Measurements from ENCODE around the gene AP1G2. TPM values are rescaled to one million over a fixed set of nuclear protein-coding genes. Genes with fewer than 3 reads are reported as not detected.
A peak's percentile ranks its signal among the peaks of the same experiment; 100 is the strongest.

The AP1G2 gene
- polyA plus RNA-seq, 1 of the 3 experiments (the other 2 are of a cell fraction) = 88.3 TPM

DNA sequence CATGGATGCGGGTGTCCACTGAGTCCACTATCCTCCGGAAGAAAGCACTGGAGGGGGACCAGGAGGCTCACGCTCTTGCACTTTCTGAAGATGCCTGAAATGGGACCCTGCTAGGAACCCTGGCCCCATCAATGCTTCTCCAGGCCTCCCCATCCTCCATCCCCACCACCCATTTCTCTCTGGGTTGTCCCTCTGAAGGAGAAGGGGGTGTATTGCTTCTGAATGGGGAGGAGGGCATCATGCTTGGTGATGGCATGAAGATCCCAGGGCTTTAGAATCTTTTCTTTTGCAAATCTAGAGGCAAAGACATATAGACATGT is 11.7 kb upstream of the AP1G2 start:
- H2AFZ ChIP-seq (ENCODE audit: low read depth) = peak overlapping the region; percentile 81; the same call in 1 of the 2 replicates
- H3K4me2 ChIP-seq = peak overlapping the region; percentile 82
- H3K9me3 ChIP-seq = no peaks in the 10 kb centered on the region
- no peaks in the 10 kb centered on the region for H3F3A ChIP-seq (replicated peaks; ENCODE audit: insufficient read depth)
- no peak overlapping the region for H3K9ac ChIP-seq
- CTCF ChIA-PET = interaction anchor here (1.3 to 4.3 kb wide), 5 partner anchors 10 to 53 kb away, joined by 3 to 19 read pairs (median 5); no protein-coding TSS in a partner anchor
- DNase-seq = peak; percentile 65
- no peaks in the 10 kb centered on the region for H3K9me2 ChIP-seq
- TF ChIP-seq RXRA (IDR thresholded peaks at IDR 0.05; ENCODE audit: borderline replicate concordance, low read depth) (no peak), SMC3 (IDR thresholded peaks at IDR 0.05; ENCODE audit: low read depth, low read length) (no peak), POLR2AphosphoS5 (IDR thresholded peaks at IDR 0.05; ENCODE audit: low read depth, low read length) (no peak), NRF1 (IDR thresholded peaks at IDR 0.05; ENCODE audit: low read depth, low read length) (no peak), GATA2 (CRISPR knock-in tag; IDR thresholded peaks at IDR 0.05) (no peak), TEAD4 (IDR thresholded peaks at IDR 0.05; ENCODE audit: borderline replicate concordance, insufficient read depth) (no peak), GABPA (IDR thresholded peaks at IDR 0.05; ENCODE audit: low read depth) (no peak), TAF1 (IDR thresholded peaks at IDR 0.05; ENCODE audit: borderline replicate concordance, low read depth, low read length) (no peak), CHD2 (IDR thresholded peaks at IDR 0.05; ENCODE audit: low read length, partially characterized antibody) (no peak), SIN3A (IDR thresholded peaks at IDR 0.05; ENCODE audit: borderline replicate concordance, low read depth, low read length) (no peak), FOSL2 (IDR thresholded peaks at IDR 0.05; ENCODE audit: borderline replicate concordance, low read depth) (no peak), JUND (IDR thresholded peaks at IDR 0.05) (no peak), MXI1 (IDR thresholded peaks at IDR 0.05; ENCODE audit: low read depth, low read length) (no peak), EP300 (IDR thresholded peaks at IDR 0.05; ENCODE audit: borderline replicate concordance in 1 of 2, low read depth in 1 of 2, low read length in 1 of 2) (no peak), MEF2A (IDR thresholded peaks at IDR 0.05; ENCODE audit: borderline replicate concordance, low read depth) (no peak)
- TF ChIP-seq, protein P1, sequence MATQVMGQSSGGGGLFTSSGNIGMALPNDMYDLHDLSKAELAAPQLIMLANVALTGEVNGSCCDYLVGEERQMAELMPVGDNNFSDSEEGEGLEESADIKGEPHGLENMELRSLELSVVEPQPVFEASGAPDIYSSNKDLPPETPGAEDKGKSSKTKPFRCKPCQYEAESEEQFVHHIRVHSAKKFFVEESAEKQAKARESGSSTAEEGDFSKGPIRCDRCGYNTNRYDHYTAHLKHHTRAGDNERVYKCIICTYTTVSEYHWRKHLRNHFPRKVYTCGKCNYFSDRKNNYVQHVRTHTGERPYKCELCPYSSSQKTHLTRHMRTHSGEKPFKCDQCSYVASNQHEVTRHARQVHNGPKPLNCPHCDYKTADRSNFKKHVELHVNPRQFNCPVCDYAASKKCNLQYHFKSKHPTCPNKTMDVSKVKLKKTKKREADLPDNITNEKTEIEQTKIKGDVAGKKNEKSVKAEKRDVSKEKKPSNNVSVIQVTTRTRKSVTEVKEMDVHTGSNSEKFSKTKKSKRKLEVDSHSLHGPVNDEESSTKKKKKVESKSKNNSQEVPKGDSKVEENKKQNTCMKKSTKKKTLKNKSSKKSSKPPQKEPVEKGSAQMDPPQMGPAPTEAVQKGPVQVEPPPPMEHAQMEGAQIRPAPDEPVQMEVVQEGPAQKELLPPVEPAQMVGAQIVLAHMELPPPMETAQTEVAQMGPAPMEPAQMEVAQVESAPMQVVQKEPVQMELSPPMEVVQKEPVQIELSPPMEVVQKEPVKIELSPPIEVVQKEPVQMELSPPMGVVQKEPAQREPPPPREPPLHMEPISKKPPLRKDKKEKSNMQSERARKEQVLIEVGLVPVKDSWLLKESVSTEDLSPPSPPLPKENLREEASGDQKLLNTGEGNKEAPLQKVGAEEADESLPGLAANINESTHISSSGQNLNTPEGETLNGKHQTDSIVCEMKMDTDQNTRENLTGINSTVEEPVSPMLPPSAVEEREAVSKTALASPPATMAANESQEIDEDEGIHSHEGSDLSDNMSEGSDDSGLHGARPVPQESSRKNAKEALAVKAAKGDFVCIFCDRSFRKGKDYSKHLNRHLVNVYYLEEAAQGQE (IDR thresholded peaks at IDR 0.05; ENCODE audit: low read depth, low read length) = no peak
- TF ChIP-seq, protein P2, sequence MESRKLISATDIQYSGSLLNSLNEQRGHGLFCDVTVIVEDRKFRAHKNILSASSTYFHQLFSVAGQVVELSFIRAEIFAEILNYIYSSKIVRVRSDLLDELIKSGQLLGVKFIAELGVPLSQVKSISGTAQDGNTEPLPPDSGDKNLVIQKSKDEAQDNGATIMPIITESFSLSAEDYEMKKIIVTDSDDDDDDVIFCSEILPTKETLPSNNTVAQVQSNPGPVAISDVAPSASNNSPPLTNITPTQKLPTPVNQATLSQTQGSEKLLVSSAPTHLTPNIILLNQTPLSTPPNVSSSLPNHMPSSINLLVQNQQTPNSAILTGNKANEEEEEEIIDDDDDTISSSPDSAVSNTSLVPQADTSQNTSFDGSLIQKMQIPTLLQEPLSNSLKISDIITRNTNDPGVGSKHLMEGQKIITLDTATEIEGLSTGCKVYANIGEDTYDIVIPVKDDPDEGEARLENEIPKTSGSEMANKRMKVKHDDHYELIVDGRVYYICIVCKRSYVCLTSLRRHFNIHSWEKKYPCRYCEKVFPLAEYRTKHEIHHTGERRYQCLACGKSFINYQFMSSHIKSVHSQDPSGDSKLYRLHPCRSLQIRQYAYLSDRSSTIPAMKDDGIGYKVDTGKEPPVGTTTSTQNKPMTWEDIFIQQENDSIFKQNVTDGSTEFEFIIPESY (IDR thresholded peaks at IDR 0.05; ENCODE audit: borderline replicate concordance, low read depth) = no peak
- TF ChIP-seq, protein P3, sequence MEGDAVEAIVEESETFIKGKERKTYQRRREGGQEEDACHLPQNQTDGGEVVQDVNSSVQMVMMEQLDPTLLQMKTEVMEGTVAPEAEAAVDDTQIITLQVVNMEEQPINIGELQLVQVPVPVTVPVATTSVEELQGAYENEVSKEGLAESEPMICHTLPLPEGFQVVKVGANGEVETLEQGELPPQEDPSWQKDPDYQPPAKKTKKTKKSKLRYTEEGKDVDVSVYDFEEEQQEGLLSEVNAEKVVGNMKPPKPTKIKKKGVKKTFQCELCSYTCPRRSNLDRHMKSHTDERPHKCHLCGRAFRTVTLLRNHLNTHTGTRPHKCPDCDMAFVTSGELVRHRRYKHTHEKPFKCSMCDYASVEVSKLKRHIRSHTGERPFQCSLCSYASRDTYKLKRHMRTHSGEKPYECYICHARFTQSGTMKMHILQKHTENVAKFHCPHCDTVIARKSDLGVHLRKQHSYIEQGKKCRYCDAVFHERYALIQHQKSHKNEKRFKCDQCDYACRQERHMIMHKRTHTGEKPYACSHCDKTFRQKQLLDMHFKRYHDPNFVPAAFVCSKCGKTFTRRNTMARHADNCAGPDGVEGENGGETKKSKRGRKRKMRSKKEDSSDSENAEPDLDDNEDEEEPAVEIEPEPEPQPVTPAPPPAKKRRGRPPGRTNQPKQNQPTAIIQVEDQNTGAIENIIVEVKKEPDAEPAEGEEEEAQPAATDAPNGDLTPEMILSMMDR (IDR thresholded peaks at IDR 0.05) = no peak
- TF ChIP-seq, protein P4, sequence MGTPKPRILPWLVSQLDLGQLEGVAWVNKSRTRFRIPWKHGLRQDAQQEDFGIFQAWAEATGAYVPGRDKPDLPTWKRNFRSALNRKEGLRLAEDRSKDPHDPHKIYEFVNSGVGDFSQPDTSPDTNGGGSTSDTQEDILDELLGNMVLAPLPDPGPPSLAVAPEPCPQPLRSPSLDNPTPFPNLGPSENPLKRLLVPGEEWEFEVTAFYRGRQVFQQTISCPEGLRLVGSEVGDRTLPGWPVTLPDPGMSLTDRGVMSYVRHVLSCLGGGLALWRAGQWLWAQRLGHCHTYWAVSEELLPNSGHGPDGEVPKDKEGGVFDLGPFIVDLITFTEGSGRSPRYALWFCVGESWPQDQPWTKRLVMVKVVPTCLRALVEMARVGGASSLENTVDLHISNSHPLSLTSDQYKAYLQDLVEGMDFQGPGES (IDR thresholded peaks at IDR 0.05; ENCODE audit: low read depth, low read length) = no peak
- TF ChIP-seq, protein P5, sequence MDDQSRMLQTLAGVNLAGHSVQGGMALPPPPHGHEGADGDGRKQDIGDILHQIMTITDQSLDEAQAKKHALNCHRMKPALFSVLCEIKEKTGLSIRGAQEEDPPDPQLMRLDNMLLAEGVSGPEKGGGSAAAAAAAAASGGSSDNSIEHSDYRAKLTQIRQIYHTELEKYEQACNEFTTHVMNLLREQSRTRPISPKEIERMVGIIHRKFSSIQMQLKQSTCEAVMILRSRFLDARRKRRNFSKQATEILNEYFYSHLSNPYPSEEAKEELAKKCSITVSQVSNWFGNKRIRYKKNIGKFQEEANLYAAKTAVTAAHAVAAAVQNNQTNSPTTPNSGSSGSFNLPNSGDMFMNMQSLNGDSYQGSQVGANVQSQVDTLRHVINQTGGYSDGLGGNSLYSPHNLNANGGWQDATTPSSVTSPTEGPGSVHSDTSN (IDR thresholded peaks at IDR 0.05) = no peak
- no peaks in the 10 kb centered on the region for H4K20me1 ChIP-seq (ENCODE audit: insufficient read depth)
- POLR2A ChIA-PET = interaction anchor here (0.9 to 1.5 kb wide), 4 partner anchors 10 to 19 kb away, joined by 4 to 8 read pairs (median 5); partner anchors contain the start of gene AP1G2
- H3K79me2 ChIP-seq (ENCODE audit: insufficient read depth) = no peaks in the 10 kb centered on the region
- peak overlapping the region in 1 of 2 experiments; percentile 94; a peak in 2 of 4 replicates for H3K27ac ChIP-seq (ENCODE audit: low read depth in 2 of 2, low read length in 1 of 2)
- H3K4me1 ChIP-seq (ENCODE audit: control insufficient read depth in 1 of 2, insufficient read depth in 2 of 2, low read depth in 1 of 2, low read length in 1 of 2) = peaks cover 0 to 28% of the 10 kb centered on the region in 2 experiments; a peak in 1 of 4 replicates
- H3K36me3 ChIP-seq (replicated peaks in 1 of 2; ENCODE audit: control insufficient read depth in 1 of 2, insufficient read depth in 2 of 2, low read length in 1 of 2) = no peaks in the 10 kb centered on the region
- 58% methylated on average over 3 of the region's 3 CpGs for WGBS (ENCODE audit: low lambda C conversion rate)
- no peaks in the 10 kb centered on the region for H3K27me3 ChIP-seq (ENCODE audit: insufficient read depth)
- H3K4me3 ChIP-seq (ENCODE audit: low read depth in 2 of 2, low read length in 1 of 2) = peak overlapping the region; percentile 61 to 66; a peak in 2 of 4 replicates
